GM10248 (cell line): ENCODE measurements around the gene ALOX15.
"Not testable (repeated sequence)": the region's sequence is repeated elsewhere in the genome, so short reads cannot be mapped to it uniquely, and the experiment has no call there.

Experiments
- CTCF ChIA-PET: fragments of 300-600 bp; sonication (Branson Sonifier 250); formaldehyde crosslinking; extraction: SDS; loops from one replicate; lab custom pipeline; 2021; ENCODE audit warnings: antibody characterized with exemption; lab: Yijun Ruan, JAX
- POLR2A ChIA-PET: fragments of 350-650 bp; sonication (Branson Sonifier 250); formaldehyde crosslinking; extraction: SDS; loops from one replicate; lab custom pipeline; 2020; ENCODE audit warnings: antibody characterized with exemption; lab: Yijun Ruan, JAX
- DNase-seq: peaks from one replicate; pipeline ENCODE4 v3.0.0; 2012; ENCODE audit errors: extremely low spot score
- TF ChIP-seq, protein P1 (sequence below): IDR thresholded peaks from 2 replicates; pipeline ENCODE4 v1.5.1; 2012; ENCODE audit warnings: mild to moderate bottlenecking, low read depth; ENCODE audit errors: extremely low read depth, missing control alignments, control extremely low read depth

Gene ALOX15

DNA sequence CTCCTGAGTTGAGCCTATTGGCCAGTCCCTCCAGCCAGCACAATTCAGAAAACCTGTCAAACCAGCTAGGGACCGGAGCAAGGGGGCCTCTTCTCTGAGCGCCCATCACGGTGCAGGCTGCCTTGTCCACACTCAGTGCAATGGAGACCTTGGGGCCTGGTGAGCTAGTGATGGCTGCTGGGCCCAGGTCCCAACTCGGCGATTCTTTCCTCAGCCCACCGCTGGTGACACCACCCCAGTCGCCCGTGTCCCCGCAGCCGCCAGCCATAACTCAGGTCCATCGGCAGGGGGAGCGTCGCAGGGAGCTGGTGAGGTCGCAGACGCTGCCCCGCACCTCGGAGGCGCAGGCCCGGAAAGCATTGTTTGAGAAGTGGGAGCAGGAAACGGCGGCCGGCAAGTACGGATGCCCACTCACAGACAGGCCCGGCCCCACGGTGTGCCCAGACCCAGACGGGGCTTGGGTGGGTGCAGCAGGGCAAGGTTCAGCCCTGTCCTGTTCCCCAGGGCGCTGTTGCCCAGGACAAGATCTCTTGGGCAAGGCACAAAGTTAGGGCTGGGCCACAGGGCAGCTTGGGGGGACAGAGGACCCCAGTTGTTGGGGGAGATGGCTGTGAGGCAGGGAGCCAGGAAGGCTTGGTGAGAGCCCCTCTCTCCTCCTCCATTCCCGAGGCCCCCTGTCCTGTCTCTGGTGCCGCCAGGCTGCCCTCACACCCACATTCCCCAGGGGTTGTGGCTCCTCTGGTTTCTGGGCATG lies 46.4 kb downstream of the ALOX15 start:
- CTCF ChIA-PET, result interaction anchor here (1.0 to 4.5 kb wide), 2 partner anchors 11 to 28 kb away, joined by 3 to 18 read pairs; no protein-coding TSS in a partner anchor
- POLR2A ChIA-PET, result no interaction called here
- DNase-seq, result peak; percentile 66
- TF ChIP-seq, protein P1, sequence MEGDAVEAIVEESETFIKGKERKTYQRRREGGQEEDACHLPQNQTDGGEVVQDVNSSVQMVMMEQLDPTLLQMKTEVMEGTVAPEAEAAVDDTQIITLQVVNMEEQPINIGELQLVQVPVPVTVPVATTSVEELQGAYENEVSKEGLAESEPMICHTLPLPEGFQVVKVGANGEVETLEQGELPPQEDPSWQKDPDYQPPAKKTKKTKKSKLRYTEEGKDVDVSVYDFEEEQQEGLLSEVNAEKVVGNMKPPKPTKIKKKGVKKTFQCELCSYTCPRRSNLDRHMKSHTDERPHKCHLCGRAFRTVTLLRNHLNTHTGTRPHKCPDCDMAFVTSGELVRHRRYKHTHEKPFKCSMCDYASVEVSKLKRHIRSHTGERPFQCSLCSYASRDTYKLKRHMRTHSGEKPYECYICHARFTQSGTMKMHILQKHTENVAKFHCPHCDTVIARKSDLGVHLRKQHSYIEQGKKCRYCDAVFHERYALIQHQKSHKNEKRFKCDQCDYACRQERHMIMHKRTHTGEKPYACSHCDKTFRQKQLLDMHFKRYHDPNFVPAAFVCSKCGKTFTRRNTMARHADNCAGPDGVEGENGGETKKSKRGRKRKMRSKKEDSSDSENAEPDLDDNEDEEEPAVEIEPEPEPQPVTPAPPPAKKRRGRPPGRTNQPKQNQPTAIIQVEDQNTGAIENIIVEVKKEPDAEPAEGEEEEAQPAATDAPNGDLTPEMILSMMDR, result peak; percentile 25

DNA sequence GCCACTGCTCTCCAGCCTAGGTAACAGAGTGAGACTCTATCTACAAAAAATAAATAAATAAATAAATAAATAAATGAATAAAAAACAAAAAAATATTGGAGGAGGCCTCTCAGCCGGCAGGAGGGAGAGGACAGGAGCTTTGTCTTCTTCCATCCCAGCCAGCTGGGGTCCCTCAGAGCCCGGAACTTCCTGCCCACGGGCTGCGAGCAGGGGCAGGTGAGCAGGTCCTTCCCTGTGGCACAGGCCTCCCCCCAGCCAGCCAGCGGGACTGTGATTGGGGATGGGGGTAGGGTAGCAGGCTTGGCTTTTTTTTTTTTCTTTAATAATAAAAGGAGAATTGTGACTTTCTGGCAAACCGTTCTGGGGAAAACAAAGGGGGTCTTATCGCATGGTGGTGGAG lies 47.1 kb downstream of the ALOX15 start:
- TF ChIP-seq, protein P1, result no peak
- ChIA-PET POLR2A (no interaction called here), CTCF (interaction anchor here (1.0 kb wide), 1 partner anchor 11 kb away, joined by 3 read pairs; no protein-coding TSS in a partner anchor)
- no peak for DNase-seq

DNA sequence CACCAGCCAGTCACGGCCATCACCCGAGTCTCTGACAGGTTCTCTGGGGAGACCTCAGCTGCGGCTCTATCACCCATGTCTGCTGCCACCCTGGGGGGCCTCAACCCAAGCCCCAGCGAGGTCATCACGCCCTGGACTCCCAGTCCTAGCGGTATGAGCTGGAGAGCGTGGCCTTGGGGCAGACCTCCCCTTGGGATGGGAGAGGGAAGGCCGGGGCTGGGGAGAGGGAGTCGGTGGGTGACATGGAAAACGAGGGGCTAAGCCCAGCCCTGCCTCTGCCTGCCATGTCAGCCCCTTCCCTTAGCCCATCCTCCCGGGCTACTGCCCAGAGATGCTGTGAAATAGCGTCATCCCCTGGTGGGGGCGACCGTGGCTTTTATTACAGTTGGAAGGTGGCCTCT lies 48.5 kb downstream of the ALOX15 start:
- TF ChIP-seq, protein P1, result no peak
- no peak for DNase-seq
- POLR2A ChIA-PET, result no interaction called here
- CTCF ChIA-PET, result interaction anchor here (0.7 to 1.0 kb wide), 2 partner anchors 16 to 316 kb away, joined by 3 read pairs; no protein-coding TSS in a partner anchor

DNA sequence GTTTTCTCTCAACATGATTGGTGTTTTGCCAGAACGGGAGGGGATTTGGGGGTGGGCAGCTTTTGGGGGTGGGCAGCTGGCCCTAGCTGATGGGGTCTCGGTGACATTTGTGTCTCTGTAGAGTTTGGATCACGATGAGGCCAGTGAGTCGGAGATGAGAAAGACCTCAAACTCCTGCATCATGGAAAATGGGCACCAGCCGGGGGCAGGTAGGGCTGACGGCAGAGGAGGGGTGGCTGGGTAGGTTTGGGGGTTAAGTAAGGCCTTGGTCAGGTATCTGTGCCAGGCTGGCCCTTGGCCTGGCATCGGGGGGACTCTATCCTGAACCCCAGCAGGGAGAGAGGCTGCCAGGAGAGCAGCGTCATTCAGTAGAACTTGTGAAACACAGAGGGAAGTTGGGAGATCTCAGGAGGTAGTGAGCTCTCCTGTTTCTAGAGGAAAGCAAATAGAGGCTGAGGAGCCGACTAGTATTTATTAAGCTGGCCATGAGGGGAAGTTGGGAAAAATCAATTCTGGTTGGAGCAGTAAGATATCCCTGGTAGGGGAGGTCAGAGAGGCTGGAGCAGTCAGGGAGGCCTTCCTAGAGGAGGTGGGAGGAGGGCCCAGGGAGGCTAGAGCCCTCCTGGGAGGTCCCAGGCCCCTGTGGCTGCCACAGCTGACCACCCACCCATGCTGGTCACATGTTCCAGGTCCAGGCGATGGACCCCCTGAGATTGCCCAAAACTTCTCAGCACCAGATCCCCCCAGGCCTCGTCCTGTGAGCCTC lies 49.1 kb downstream of the ALOX15 start:
- POLR2A ChIA-PET, result no interaction called here
- CTCF ChIA-PET, result interaction anchor here (1.0 kb wide), 2 partner anchors 25 to 317 kb away, joined by 3 to 5 read pairs; no protein-coding TSS in a partner anchor
- DNase-seq, result no peak
- TF ChIP-seq, protein P1, result no peak

DNA sequence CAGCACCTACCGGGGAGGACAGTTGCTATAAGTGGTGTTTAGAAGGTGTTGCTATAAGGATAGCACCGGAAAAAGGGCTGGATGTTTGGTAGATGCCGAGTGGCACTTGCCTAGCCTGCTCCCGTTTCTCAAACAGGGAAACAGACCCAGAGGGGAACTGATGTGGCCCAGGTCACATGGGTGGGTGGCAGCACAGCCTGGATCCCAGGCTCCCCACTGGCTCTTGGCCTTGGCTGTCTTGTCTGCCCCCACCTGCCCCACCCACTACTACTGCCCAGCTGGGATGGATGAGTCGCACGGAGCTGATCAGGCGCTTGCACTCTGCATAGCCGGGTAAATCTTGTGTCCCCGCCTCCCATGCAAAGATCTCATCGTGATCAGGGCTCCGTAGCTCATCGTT lies 49.9 kb downstream of the ALOX15 start:
- TF ChIP-seq, protein P1, result no peak
- DNase-seq, result no peak
- POLR2A ChIA-PET, result no interaction called here
- CTCF ChIA-PET, result interaction anchor here (1.0 kb wide), 1 partner anchor 25 kb away, joined by 5 read pairs; no protein-coding TSS in a partner anchor

DNA sequence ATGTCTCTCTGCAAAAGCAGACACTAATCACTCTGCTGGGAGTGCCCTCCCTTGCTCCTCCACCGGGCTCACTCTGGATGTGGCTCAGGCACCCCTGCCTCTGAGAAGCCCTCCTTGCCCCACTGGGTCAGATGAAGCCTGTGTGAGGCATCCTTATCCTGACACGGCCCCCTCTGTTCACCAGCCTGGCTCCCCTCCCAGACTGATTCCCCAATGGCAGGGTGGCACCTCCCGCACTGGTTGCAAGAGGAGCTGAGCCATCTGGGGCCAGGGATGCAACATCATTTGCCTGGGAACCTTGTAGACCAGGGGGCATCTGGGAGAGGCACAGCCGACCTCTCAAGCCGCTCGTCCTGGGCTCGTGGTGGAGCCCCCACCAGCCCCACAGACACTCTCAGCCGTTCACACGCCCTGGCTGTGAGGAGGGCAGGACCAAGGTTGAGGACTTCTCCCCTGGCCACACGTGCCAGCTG lies 50.5 kb downstream of the ALOX15 start:
- ChIA-PET POLR2A (no interaction called here), CTCF (interaction anchor here (1.0 to 2.1 kb wide), 3 partner anchors 24 to 34 kb away, joined by 3 to 5 read pairs (median 5); no protein-coding TSS in a partner anchor)

DNA sequence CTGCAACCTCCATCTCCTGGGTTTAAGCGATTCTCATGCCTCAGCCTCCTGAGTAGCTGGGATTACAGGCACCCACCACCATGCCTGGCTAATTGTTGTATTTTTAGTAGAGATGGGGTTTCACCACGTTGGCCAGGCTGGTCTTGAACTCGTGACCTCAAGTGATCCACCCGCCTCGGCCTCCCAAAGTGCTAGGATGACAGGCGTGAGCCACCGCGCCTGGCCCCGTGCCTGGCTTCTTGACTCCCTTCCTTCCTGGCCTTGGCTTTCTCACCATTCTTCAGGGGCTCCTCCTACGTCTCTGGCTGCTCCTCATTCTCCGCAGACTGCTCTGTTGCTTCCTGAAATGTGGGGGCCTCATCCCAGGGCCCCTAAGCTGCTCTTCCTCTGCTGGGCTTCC lies 51.4 kb downstream of the ALOX15 start:
- DNase-seq, POLR2A ChIA-PET: not testable (repeated sequence)
- CTCF ChIA-PET, result interaction anchor here (1.0 to 2.1 kb wide), 2 partner anchors 24 to 35 kb away, joined by 3 to 5 read pairs; no protein-coding TSS in a partner anchor

More for the DNA sequence above, 50.5 kb downstream of the ALOX15 start:
- no peak for DNase-seq
- TF ChIP-seq, protein P1, result no peak
